ENCODE measurements around the gene MAP3K6.

- TF ChIP-seq CTCF (IDR thresholded peaks at IDR 0.05; ENCODE audit: insufficient read depth, low read length, poor library complexity, severe bottlenecking) (no peak), EZH2phosphoT487 (conservative IDR thresholded peaks at IDR 0.05; ENCODE audit: low read length) (no peak)
These were observed 13.6 kb downstream of the MAP3K6 start for GRCh38 chr1:27353166-27353565.

Measured in SU-DHL-6 (cell line).